Peyer's patch (tissue), 4 donors: ENCODE results near the gene ARL6IP4.

Experiments
- POLR2A ChIP-seq, 2 donors: fragments of 450-650 bp; IDR thresholded peaks; one replicate each; pipeline ENCODE4 v1.5.1; 2017; ENCODE audit warnings: antibody characterized with exemption in 2 of 2, mild to moderate bottlenecking in 2 of 2, moderate library complexity in 2 of 2
- TF ChIP-seq, protein P1 (sequence below), 6 experiments: fragments of 450-650 bp in 4 of 6; fragments of 200-600 bp in 2 of 6; sonication (generic) in 1 of 6; IDR thresholded peaks; one replicate each; pipeline ENCODE4 v1.5.1; 2017 to 2019; ENCODE audit warnings: antibody characterized with exemption in 6 of 6, mild to moderate bottlenecking in 3 of 6, moderate library complexity in 1 of 6

DNA sequence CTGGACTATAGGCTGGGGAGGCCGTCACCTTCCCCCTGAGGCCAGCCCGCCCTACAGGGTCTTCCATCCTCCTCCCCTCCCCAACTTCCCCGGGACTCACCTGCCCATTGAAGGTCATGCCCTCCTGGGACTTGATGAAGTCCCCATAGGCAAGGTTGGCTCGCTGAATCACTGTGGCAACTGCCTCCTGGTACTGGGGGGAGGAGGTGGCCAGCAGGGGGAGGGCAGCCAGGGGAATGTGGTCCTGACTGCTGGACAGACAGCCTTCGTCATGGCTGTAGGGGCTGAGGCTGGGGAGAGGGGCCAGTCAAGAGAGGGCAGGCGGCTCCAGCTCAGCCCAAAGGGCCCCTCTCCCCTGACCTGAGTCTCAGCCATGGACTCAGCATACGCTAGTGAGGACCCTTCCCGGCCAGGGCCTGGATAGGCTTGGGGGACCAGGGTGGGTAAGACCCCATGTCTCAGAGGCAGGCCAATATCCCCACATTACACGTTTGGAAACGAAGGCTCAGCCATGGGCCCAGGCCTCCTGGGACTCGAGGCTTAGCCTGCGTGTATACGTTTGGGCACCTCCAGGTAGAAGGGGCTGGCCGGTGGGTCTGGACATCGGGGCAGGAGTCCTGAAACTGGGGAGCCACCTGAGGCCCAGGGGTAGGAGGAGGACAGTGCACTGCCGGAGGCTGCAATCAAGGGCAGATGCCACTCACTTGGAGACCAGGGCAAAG is 16.3 kb downstream of the ARL6IP4 start:
- no peak for TF ChIP-seq POLR2A (IDR thresholded peaks at IDR 0.05)
- TF ChIP-seq, protein P1, sequence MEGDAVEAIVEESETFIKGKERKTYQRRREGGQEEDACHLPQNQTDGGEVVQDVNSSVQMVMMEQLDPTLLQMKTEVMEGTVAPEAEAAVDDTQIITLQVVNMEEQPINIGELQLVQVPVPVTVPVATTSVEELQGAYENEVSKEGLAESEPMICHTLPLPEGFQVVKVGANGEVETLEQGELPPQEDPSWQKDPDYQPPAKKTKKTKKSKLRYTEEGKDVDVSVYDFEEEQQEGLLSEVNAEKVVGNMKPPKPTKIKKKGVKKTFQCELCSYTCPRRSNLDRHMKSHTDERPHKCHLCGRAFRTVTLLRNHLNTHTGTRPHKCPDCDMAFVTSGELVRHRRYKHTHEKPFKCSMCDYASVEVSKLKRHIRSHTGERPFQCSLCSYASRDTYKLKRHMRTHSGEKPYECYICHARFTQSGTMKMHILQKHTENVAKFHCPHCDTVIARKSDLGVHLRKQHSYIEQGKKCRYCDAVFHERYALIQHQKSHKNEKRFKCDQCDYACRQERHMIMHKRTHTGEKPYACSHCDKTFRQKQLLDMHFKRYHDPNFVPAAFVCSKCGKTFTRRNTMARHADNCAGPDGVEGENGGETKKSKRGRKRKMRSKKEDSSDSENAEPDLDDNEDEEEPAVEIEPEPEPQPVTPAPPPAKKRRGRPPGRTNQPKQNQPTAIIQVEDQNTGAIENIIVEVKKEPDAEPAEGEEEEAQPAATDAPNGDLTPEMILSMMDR (IDR thresholded peaks at IDR 0.05): no peak
